D721Med (cell line): ENCODE data around the gene MARCHF10.

Source experiments
- DNase-seq: peaks from one replicate; pipeline ENCODE4 v3.0.0; 2011; ENCODE audit warnings: low spot score; ENCODE audit not compliant: insufficient read length
- FAIRE-seq: peaks from 2 replicates; lab custom pipeline; 2011; peaks lifted over from hg19 to GRCh38; lab: Jason Lieb, UNC
- CTCF ChIP-seq: IDR thresholded peaks from 2 replicates; pipeline ENCODE4 v1.5.1; 2012; ENCODE audit warnings: mild to moderate bottlenecking, control low read depth; ENCODE audit not compliant: insufficient read depth; ENCODE audit errors: missing control alignments

MARCHF10 gene

DNA sequence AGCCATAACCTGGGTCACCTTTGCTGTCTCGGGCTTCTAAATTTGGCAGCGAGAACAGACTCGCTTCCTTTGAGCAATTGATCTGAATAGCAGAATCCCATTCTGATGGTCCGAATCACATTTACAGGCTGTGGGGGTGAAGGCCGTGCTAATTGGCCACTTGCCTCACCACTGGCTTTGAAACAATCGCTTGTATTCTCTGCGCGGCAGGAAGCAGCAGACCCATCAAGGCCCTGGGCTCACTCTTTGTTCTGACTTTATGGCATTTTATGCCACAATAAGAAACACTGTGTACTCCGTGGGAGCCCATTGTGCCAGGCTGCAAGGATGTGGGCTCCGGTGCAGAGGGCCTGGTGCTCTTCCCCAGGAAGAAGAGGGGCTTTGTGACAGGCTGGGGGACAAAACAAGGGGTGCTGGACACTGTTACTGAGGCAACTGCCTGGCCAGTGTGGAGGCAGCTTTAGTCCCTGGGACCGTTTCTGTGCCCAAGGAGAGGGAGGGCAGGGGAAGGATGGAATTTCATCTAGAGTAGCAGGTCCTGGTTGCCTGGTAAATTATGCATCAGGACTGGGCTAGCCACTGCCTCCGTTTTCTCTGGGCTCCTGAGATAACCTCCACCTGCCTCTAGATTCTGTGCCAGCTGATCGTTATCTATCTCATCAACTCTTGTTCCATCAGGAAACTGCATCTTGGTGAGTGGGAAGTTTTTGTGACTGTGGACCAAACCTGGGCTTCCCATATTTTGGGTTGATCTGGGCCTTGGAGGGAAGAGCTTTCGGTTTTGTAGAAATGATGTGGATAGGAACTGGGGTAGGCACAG is 102.1 kb downstream of the MARCHF10 start:
- FAIRE-seq (no peak), DNase-seq (no peak)
- no peak for TF ChIP-seq CTCF

DNA sequence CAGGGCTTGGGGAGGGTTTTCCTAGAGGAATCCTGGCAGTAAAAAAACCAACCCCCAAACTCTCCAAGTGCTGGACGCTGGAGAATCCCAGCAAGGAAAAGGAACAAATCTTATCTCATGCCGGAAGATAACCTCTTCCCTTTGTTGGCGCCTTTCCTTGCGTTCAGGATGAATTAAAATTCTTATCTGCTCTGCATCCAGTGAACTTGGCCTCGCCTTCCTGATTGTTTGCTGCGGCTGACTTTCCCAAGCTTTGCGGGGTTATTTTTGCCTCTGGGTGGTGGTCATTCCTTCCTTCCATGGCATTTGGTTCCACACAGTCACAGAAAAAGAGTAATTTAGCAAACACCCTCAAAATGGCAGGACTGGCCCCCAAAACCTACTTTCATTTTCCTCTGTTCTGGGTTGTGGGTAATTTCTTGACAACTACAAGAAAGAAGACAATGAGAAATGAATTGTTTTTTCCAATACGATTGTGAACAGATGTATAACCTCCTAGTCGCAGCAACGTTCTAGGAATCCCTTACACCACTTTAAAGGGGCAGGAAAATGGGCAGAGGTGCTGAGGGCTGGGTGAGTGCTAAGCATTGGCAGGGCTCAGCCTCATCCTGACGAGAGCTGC is 102.8 kb downstream of the MARCHF10 start:
- FAIRE-seq = no peak

GRCh38 chr17:62704381-62704971 is 103.6 kb downstream of the MARCHF10 start:
- FAIRE-seq (no peak), DNase-seq (no peak)
- no peak for TF ChIP-seq CTCF

More for the DNA sequence above, 102.8 kb downstream of the MARCHF10 start:
- no peak for DNase-seq
- TF ChIP-seq CTCF = no peak

DNA sequence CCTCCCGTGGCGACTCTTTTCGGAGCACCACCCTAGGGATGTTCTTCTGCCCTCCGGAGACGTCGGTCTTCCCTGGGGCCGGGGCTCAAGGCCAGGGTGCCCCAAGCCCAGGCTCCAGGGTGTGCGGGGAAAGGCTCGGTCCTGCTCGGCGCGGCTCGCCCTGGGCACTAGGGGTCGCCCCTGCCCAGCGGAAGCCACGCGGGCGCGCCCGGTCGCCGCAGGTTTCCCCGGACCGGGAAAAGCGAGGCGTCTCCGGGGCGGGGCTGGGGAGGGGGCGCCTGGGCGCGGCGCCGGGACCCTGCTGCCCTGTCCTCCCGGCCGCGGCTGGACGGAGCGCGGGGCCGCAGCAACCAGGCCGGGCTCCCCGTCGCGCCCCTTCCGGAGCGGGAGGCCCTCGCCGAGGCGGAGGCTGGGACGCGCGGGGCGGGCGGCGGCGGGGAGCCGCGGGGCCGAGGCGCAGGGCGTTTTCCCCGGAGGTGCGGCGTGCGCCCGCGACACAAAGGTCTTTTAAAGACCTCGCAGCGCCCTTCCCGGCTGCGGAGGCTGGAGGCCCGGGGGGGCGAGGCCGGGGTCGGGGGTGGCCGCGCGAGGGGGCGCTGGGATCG is 104.2 kb downstream of the MARCHF10 start:
- FAIRE-seq (no peak), DNase-seq (no peak)
- TF ChIP-seq CTCF = peak; percentile 94

DNA sequence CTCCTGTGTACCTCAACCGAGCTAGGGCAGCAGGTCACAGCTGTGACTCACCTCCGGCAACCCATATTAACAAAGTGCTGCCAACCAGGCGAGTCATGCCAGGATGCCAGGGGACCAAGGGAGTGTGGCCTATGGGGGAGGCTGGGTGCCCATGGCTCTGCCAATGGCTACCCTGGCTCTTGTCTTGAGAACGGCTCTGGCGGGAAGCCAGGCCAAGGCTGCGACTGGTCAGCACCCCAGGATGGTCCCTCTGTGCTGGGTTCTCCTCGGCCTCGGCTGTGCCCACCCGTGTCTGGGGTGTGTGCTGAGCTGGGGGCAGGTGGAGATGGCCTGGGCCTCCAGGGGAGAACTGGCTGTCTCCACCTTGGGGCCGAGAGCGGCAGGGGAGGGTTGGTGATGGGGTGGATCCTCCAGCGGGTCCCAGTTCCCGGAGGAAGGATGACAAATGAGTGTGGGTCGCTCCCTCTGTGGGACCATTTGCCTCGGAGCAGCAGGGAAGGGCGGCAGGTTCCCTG is 104.8 kb downstream of the MARCHF10 start:
- DNase-seq (no peak), FAIRE-seq (no peak)
- no peak for TF ChIP-seq CTCF

- FAIRE-seq (no peak), DNase-seq (no peak)
- no peak for TF ChIP-seq CTCF
Observed at GRCh38 chr17:62702746-62703260, 105.3 kb downstream of the MARCHF10 start.
